NB4 (cell line): ENCODE results near the gene PCDHB10.

Source experiments
- MYC ChIP-seq: IDR thresholded peaks from 2 replicates; pipeline ENCODE4 v1.6.1; 2011; ENCODE audit warnings: low read depth, low read length
- POLR2A ChIP-seq: IDR thresholded peaks from 2 replicates; pipeline ENCODE4 v1.6.1; 2011; ENCODE audit warnings: mild to moderate bottlenecking; ENCODE audit not compliant: insufficient read length; ENCODE audit errors: extremely low read depth
- TF ChIP-seq, protein P1 (sequence below): IDR thresholded peaks from one replicate; pipeline ENCODE4 v1.5.1; 2012; ENCODE audit warnings: low read depth, low read length

- TF ChIP-seq, protein P1, sequence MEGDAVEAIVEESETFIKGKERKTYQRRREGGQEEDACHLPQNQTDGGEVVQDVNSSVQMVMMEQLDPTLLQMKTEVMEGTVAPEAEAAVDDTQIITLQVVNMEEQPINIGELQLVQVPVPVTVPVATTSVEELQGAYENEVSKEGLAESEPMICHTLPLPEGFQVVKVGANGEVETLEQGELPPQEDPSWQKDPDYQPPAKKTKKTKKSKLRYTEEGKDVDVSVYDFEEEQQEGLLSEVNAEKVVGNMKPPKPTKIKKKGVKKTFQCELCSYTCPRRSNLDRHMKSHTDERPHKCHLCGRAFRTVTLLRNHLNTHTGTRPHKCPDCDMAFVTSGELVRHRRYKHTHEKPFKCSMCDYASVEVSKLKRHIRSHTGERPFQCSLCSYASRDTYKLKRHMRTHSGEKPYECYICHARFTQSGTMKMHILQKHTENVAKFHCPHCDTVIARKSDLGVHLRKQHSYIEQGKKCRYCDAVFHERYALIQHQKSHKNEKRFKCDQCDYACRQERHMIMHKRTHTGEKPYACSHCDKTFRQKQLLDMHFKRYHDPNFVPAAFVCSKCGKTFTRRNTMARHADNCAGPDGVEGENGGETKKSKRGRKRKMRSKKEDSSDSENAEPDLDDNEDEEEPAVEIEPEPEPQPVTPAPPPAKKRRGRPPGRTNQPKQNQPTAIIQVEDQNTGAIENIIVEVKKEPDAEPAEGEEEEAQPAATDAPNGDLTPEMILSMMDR, result no peak
- no peak for TF ChIP-seq MYC
- TF ChIP-seq POLR2A, result no peak
These were observed 4.2 kb downstream of the PCDHB10 start for GRCh38 chr5:141196363-141196762.
